ENCODE data around the gene SMCHD1. TPM values are rescaled to one million over a fixed set of nuclear protein-coding genes. Genes with fewer than 3 reads are reported as not detected.

SMCHD1 gene
- total and polyA plus RNA-seq, 2 experiments from 2014 or later, result 13.0 to 63.9 TPM

DNA sequence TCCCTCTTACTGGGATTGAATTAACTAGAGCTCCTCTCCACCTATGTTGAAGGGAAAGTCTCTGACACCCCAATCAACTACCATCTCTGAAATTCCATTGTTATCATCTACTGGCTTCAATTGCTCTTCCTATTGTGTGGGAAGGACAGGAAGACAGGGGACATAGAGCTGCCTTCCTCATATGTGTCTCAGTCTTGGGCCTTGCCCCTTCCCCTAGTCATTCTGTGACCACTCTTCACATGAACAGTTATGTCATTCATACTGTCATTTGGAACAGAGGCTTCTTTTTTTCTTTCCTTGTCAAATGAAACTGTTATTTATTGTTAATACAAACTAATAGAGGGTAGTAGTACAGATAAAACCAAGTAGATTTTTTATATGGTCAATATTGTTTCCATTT, 121.7 kb downstream of the SMCHD1 start:
- H3K9me3 ChIP-seq (ENCODE audit: low read depth), result no peaks in the 10 kb centered on the region
- H3K36me3 ChIP-seq (replicated peaks; ENCODE audit: insufficient read depth, low read depth), result no peaks in the 10 kb centered on the region

DNA sequence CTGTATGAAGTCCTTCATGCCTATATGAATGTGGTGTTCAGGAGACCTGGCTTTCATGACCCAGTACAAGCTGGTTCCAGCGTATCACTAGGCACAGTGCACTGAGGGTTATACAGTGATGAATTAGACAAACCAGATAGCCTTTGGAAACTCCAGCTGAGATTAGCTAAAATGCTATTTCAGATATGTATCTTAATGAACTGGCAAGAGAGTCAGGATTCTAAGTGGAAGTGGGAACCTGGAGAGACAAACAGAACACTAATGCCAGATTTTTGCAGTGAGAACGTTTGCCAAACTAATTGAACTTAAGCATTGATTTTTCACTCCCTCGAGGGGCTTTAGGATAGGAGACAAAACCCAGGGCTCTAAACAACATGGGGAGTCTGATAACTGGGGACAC, 125.2 kb downstream of the SMCHD1 start:
- H3K36me3 ChIP-seq (replicated peaks; ENCODE audit: insufficient read depth, low read depth), result no peaks in the 10 kb centered on the region
- no peaks in the 10 kb centered on the region for H3K27me3 ChIP-seq
- no peaks in the 10 kb centered on the region for H4K20me1 ChIP-seq (ENCODE audit: insufficient read depth, poor library complexity, severe bottlenecking)
- TF ChIP-seq EZH2 (IDR thresholded peaks at IDR 0.05; ENCODE audit: borderline replicate concordance), result no peak
- TF ChIP-seq, protein P1, sequence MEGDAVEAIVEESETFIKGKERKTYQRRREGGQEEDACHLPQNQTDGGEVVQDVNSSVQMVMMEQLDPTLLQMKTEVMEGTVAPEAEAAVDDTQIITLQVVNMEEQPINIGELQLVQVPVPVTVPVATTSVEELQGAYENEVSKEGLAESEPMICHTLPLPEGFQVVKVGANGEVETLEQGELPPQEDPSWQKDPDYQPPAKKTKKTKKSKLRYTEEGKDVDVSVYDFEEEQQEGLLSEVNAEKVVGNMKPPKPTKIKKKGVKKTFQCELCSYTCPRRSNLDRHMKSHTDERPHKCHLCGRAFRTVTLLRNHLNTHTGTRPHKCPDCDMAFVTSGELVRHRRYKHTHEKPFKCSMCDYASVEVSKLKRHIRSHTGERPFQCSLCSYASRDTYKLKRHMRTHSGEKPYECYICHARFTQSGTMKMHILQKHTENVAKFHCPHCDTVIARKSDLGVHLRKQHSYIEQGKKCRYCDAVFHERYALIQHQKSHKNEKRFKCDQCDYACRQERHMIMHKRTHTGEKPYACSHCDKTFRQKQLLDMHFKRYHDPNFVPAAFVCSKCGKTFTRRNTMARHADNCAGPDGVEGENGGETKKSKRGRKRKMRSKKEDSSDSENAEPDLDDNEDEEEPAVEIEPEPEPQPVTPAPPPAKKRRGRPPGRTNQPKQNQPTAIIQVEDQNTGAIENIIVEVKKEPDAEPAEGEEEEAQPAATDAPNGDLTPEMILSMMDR (IDR thresholded peaks at IDR 0.05; ENCODE audit: poor library complexity), result no peak
- TF ChIP-seq EZH2phosphoT487 (IDR thresholded peaks at IDR 0.05; ENCODE audit: low read depth, severe bottlenecking, unreplicated experiment), result no peak
- no peaks in the 10 kb centered on the region for H3K9me3 ChIP-seq (ENCODE audit: low read depth)
- no peaks in the 10 kb centered on the region for H3K79me2 ChIP-seq
- H3K4me2 ChIP-seq, result no peak overlapping the region
- H3K4me1 ChIP-seq (ENCODE audit: insufficient read depth), result no peaks in the 10 kb centered on the region
- no peak overlapping the region for H3K4me3 ChIP-seq
- no peak overlapping the region for H3K27ac ChIP-seq
- H2AFZ ChIP-seq, result no peak overlapping the region
- 66% methylated on average over 3 of the region's 3 CpGs for WGBS (ENCODE audit: low lambda C conversion rate, missing lambda C conversion rate)
- H3K9me2 ChIP-seq (replicated peaks; ENCODE audit: insufficient read depth), result no peaks in the 10 kb centered on the region
- no peak for DNase-seq (ENCODE audit: low spot score)

More for the DNA sequence above, 121.7 kb downstream of the SMCHD1 start:
- DNase-seq (ENCODE audit: low spot score), result no peak
- H3K4me1 ChIP-seq (ENCODE audit: insufficient read depth), result no peaks in the 10 kb centered on the region
- TF ChIP-seq EZH2phosphoT487 (IDR thresholded peaks at IDR 0.05; ENCODE audit: low read depth, severe bottlenecking, unreplicated experiment) (no peak), EZH2 (IDR thresholded peaks at IDR 0.05; ENCODE audit: borderline replicate concordance) (no peak)
- TF ChIP-seq, protein P1 (IDR thresholded peaks at IDR 0.05; ENCODE audit: poor library complexity), result no peak
- no peak overlapping the region for H2AFZ ChIP-seq
- no peaks in the 10 kb centered on the region for H4K20me1 ChIP-seq (ENCODE audit: insufficient read depth, poor library complexity, severe bottlenecking)
- no peaks in the 10 kb centered on the region for H3K27me3 ChIP-seq
- H3K27ac ChIP-seq, result no peak overlapping the region
- no peaks in the 10 kb centered on the region for H3K79me2 ChIP-seq
- H3K9me2 ChIP-seq (replicated peaks; ENCODE audit: insufficient read depth), result no peaks in the 10 kb centered on the region
- no peak overlapping the region for H3K4me2 ChIP-seq
- no peak overlapping the region for H3K4me3 ChIP-seq

DNA sequence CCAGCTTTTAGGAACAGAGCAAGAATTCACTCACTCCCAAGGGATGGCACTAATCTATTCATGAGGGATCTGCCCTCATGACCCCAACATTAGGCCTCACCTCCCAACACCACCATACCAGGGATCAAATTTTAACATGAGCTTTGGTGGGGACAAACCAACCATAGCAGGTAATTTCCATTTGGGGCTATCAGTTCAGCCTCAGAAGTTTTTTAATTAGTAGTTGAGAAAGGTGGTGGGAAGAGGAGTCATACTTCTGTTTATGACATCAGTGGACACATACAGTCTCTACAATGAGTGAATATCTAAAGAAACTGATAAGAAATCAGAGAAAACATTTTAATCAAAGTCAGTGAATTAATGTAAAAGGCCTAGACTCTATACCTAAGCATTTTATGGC, 131.7 kb downstream of the SMCHD1 start:
- Histone ChIP-seq H3K9me3 (ENCODE audit: low read depth) (no peaks in the 10 kb centered on the region), H3K4me3 (no peak overlapping the region), H3K79me2 (no peaks in the 10 kb centered on the region), H3K9me2 (replicated peaks; ENCODE audit: insufficient read depth) (no peaks in the 10 kb centered on the region), H2AFZ (no peak overlapping the region), H3K27me3 (no peaks in the 10 kb centered on the region), H4K20me1 (ENCODE audit: insufficient read depth, poor library complexity, severe bottlenecking) (no peaks in the 10 kb centered on the region), H3K27ac (no peak overlapping the region), H3K36me3 (replicated peaks; ENCODE audit: insufficient read depth, low read depth) (no peaks in the 10 kb centered on the region), H3K4me2 (no peak overlapping the region), H3K4me1 (ENCODE audit: insufficient read depth) (no peaks in the 10 kb centered on the region)
- no peak for DNase-seq (ENCODE audit: low spot score)
- no peak for TF ChIP-seq EZH2phosphoT487 (IDR thresholded peaks at IDR 0.05; ENCODE audit: low read depth, severe bottlenecking, unreplicated experiment)
- TF ChIP-seq, protein P1 (IDR thresholded peaks at IDR 0.05; ENCODE audit: poor library complexity), result no peak
- no peak for TF ChIP-seq EZH2 (IDR thresholded peaks at IDR 0.05; ENCODE audit: borderline replicate concordance)

DNA sequence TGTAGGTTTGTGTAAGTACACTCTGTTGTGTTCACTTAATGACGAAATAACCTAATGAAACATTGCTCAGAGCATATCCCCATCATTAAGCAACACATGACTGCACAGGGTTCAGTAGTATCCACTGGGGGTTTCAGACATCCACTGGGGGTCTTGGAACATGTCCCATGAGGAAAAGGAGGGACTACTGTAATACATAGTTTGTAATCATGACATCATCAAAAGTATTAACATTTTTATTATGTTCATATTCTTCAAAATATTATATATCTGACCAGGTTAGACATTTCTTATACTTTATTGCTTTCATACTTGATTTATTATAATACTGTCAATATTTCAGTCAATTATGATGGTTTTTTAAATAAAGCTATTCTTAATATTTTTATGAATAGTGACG, 136.9 kb downstream of the SMCHD1 start:
- TF ChIP-seq EZH2 (IDR thresholded peaks at IDR 0.05; ENCODE audit: borderline replicate concordance), result no peak
- TF ChIP-seq, protein P1 (IDR thresholded peaks at IDR 0.05; ENCODE audit: poor library complexity), result no peak
- no peak for TF ChIP-seq EZH2phosphoT487 (IDR thresholded peaks at IDR 0.05; ENCODE audit: low read depth, severe bottlenecking, unreplicated experiment)
- 100% methylated on average over 2 of the region's 2 CpGs for WGBS (ENCODE audit: low lambda C conversion rate, missing lambda C conversion rate)
- Histone ChIP-seq H3K79me2 (no peaks in the 10 kb centered on the region), H3K4me2 (no peak overlapping the region), H4K20me1 (ENCODE audit: insufficient read depth, poor library complexity, severe bottlenecking) (no peaks in the 10 kb centered on the region), H2AFZ (no peak overlapping the region), H3K27me3 (no peaks in the 10 kb centered on the region), H3K4me1 (ENCODE audit: insufficient read depth) (no peaks in the 10 kb centered on the region), H3K4me3 (no peak overlapping the region), H3K9me2 (replicated peaks; ENCODE audit: insufficient read depth) (no peaks in the 10 kb centered on the region), H3K9me3 (ENCODE audit: low read depth) (no peaks in the 10 kb centered on the region), H3K36me3 (replicated peaks; ENCODE audit: insufficient read depth, low read depth) (no peaks in the 10 kb centered on the region), H3K27ac (no peak overlapping the region)
- no peak for DNase-seq (ENCODE audit: low spot score)

Data from hepatocyte (in vitro differentiated cells).